Measurements from ENCODE around the gene LSM14A. TPM values are rescaled to one million over a fixed set of nuclear protein-coding genes. Genes with fewer than 3 reads are reported as not detected.

LSM14A gene
- total RNA-seq, 3 donors from 2014 or later = 72.5 to 111 (median 85.6) TPM

DNA sequence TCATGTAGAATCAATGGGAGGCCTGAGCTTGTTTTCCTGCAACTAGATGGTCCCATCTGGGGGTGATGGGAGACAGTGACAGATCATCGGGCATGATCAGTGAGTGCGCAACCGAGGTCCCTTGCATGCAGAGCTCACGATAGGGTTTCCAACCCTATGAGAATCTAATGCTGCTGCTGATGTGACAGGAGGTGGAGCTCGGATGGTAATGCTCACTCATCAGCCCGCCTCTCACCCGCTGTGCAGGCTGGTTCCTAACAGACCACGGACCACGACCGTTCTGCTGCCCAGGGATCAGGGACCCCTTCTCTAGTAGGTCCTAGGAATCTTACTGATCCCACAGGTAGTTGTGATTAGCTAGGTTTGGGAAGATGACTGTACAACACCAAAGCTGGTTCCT lies 58.5 kb downstream of the LSM14A start:
- intact Hi-C loops (cut with DNase I, micrococcal nuclease) = no loop called here
- Histone ChIP-seq H3K4me3 (no peak overlapping the region), H3K36me3 (ENCODE audit: low read depth) (no peaks in the 10 kb centered on the region), H3K9me3 (no peaks in the 10 kb centered on the region), H3K4me1 (ENCODE audit: low read depth) (peaks cover 2% of the 10 kb centered on the region)
- ATAC-seq (no peak), DNase-seq (no peak)
- TF ChIP-seq, protein P1, sequence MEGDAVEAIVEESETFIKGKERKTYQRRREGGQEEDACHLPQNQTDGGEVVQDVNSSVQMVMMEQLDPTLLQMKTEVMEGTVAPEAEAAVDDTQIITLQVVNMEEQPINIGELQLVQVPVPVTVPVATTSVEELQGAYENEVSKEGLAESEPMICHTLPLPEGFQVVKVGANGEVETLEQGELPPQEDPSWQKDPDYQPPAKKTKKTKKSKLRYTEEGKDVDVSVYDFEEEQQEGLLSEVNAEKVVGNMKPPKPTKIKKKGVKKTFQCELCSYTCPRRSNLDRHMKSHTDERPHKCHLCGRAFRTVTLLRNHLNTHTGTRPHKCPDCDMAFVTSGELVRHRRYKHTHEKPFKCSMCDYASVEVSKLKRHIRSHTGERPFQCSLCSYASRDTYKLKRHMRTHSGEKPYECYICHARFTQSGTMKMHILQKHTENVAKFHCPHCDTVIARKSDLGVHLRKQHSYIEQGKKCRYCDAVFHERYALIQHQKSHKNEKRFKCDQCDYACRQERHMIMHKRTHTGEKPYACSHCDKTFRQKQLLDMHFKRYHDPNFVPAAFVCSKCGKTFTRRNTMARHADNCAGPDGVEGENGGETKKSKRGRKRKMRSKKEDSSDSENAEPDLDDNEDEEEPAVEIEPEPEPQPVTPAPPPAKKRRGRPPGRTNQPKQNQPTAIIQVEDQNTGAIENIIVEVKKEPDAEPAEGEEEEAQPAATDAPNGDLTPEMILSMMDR (IDR thresholded peaks at IDR 0.05) = no peak

DNA sequence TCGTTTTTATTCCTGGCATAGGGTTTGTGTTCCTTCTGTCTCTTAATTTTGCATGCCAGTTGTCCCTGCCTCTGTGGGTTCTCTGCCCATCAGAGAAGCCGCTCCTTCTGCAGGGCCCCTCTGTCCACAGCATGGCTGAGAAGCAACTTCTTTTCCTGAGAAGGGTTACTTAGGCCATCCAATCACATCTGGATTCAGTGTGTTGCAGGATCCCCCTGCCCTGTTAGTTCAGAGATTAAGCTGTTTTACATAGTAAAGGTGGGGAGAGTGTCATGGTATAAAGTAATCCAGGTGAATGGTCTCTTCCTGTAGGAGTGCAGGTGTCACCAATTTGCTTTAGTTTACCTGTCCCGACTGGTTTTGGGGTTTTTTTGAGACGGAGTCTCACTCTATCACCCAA lies 59.1 kb downstream of the LSM14A start:
- H3K9me3 ChIP-seq = no peaks in the 10 kb centered on the region
- no peaks in the 10 kb centered on the region for H3K36me3 ChIP-seq (ENCODE audit: low read depth)
- TF ChIP-seq, protein P1 (IDR thresholded peaks at IDR 0.05) = no peak
- no peak for ATAC-seq
- peaks cover 8% of the 10 kb centered on the region for H3K4me1 ChIP-seq (ENCODE audit: low read depth)
- intact Hi-C loops (cut with DNase I, micrococcal nuclease) = no loop called here
- H3K4me3 ChIP-seq = no peak overlapping the region
- no peak for DNase-seq

DNA sequence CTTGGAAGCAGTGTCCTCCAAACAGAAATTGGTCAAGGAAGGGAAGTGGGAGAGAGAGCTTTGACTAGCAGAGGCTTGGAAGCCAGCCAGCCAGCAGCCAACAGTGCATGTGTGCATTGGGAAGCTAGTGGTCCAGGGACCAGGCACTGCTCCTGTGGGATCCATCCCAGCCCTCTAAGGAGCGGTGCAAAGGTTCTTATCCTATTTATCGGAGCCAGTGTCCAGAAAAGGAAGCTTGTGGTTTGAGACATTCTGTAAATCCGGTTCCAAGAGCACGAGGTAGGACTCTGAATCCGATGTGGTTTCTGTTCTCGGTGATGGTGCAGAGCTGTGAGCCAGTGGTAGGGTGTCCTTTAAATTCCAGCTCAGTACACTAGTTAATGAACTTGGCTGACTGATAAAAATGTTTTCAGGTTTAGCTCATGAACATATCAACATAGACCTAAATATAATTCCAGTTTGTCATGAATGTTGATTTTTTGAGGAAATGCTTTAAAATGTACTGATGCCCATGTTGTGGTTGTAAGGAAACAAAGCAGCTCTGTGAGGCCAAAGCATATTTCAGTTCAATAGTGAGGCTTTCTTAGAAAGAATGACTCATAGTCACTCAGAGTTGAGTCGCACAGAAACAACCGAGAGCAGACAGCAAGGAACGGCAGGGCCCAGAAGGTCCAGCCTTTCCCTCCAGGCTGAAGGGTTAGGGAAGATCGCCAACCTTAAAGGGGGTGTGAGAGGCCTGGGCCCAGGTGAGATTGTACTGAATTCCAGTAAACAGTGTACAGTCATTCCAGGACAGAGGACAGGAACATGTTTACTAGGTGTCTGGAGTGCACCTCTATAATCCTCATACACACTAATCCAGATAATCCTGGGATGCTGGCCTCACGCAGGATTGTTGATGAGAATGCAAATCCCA lies 60.5 kb downstream of the LSM14A start:
- TF ChIP-seq, protein P1 (IDR thresholded peaks at IDR 0.05) = no peak

GRCh38 chr19:34235425-34235940 lies 63.2 kb downstream of the LSM14A start:
- ATAC-seq = no peak
- H3K9me3 ChIP-seq = no peaks in the 10 kb centered on the region
- TF ChIP-seq, protein P1 (IDR thresholded peaks at IDR 0.05) = no peak
- intact Hi-C loops (cut with DNase I, micrococcal nuclease) = no loop called here
- peaks cover 9% of the 10 kb centered on the region for H3K4me1 ChIP-seq (ENCODE audit: low read depth)
- no peaks in the 10 kb centered on the region for H3K36me3 ChIP-seq (ENCODE audit: low read depth)
- no peak overlapping the region for H3K4me3 ChIP-seq
- DNase-seq = no peak

More for the DNA sequence above, 60.5 kb downstream of the LSM14A start:
- Histone ChIP-seq H3K36me3 (ENCODE audit: low read depth) (no peaks in the 10 kb centered on the region), H3K9me3 (no peaks in the 10 kb centered on the region), H3K4me1 (ENCODE audit: low read depth) (peaks cover 9% of the 10 kb centered on the region), H3K4me3 (no peak overlapping the region)
- DNase-seq = peak in 1 of 3 donors; percentile 33
- intact Hi-C loops (cut with DNase I, micrococcal nuclease) = no loop called here
- ATAC-seq = peak; percentile 41

DNA sequence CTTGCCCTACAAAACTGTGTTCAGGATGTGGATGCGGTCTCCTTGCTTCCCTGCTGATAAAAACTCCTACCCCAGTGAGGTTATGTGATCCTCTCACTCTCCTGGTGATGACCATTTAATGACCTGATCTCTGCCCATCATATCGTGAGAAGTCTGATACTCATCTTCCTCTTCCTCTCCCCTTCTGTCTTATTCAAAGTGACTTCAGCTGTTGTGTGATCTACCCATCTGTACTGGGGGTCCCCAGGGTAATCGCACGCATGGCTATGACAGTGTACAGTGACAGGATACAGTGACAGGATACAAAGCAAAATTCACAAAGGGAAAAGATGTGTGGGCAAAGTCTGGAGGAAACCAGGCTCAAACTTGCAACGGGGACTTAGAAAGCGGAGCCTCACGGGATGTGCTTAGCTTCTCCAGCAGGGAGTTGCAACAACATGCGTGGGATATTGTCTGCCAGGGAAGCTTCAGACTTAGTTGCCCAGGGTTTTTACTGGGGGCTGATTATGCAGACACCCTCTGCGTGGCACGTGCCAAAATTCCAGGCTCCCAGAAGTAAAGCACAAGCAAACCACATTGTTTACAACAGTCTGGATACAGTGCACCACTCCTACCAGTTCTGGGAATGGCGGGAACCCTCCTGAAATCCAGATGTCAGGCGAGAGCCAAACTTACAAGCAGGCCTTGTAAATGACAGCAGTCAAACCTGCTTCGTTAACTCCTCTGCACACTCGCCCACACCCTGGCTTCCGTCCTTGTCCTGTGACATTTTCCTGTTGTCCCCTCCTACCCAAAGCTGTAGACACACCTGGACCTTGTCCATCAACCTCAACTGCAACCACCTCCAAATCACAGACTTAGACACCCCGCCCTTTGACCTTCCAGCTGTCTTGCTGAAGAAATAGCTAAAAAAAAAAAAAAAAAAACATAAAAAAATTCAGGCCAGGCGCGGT lies 64.0 kb downstream of the LSM14A start:
- DNase-seq (peak in 2 of 3 donors; percentile 43 to 62), ATAC-seq (peak; percentile 84)
- peaks cover 9% of the 10 kb centered on the region for H3K4me1 ChIP-seq (ENCODE audit: low read depth)
- H3K4me3 ChIP-seq = no peak overlapping the region
- H3K9me3 ChIP-seq = no peaks in the 10 kb centered on the region
- H3K36me3 ChIP-seq (ENCODE audit: low read depth) = no peaks in the 10 kb centered on the region
- intact Hi-C loops (cut with DNase I, micrococcal nuclease) = no loop called here
- TF ChIP-seq, protein P1 (IDR thresholded peaks at IDR 0.05) = no peak
